AML-193 (cell line): ENCODE results near the gene HMGN5.

Experiments used
- DNase-seq, 2 experiments: peaks; one replicate each; lab custom pipeline; 2025; lab: John Stamatoyannopoulos, UW

HMGN5 gene

DNA sequence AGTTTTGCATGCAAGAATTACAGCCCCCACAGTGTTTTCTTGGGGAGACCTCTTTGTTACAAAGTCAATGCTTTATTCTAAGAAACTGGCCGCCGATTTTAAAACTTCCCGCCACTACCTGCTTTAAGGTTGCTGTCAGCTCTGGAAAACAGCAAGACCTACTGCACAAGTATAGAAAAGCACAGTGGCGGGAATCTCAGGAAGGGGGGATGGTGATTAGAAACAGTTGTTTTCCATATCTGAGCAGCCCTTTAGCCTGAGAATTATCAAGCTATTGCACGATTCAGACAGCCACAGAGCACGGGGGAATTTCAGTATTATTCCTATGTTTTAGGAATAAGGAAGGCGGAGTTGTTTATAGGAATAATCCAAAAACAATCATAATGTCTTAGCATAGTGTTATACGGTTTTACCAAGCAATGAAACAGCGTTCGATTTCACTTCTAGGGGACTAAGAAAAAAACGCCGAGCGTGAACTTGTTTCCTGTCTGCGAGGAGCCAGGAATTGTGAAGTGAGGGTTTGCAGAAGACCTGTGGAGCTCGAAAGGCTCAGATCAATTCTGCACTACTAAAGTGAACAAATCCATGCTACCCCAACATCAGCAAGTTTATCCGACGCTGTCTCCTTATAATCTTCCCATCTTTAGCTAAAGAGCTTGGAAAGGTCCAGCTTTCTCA is 81.3 kb downstream of the HMGN5 start:
- peak in 1 of 2 experiments; percentile 11 for DNase-seq

- no peak for DNase-seq
Observed at GRCh38 chrX:81114757-81115156, 87.0 kb downstream of the HMGN5 start.

DNA sequence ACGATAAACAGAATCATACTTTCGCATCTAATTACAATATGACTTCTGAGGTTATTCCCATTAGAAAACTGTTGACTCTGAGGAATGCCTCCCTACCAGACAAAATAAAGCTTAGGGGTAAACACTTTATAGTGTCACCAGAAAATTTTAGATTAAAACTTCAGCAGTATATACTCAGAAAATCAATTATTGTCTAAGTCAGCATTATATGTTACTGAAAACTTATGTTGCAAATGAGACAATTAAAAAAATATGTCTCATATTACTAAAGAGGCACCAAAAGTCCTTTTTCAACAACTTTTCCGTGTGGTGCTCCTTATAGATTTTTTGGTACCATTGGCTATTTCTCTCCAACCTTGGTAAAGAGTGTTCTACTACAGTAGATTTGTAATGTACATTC is 91.4 kb downstream of the HMGN5 start:
- no peak for DNase-seq

GRCh38 chrX:81082649-81083048 is 119.1 kb downstream of the HMGN5 start:
- DNase-seq: no peak
